HEK293 (cell line): Measurements from ENCODE around the gene RAB11FIP5.
A peak's percentile ranks its signal among the peaks of the same experiment; 100 is the strongest.

Experiments used
- CTCF ChIA-PET: fragments of 350-600 bp; formaldehyde crosslinking; extraction: SDS; loops from one replicate; lab custom pipeline; 2021; ENCODE audit warnings: antibody characterized with exemption; lab: Yijun Ruan, JAX
- POLR2A ChIA-PET: fragments of 300-600 bp; formaldehyde crosslinking; extraction: SDS; loops from one replicate; lab custom pipeline; 2020; ENCODE audit warnings: antibody characterized with exemption, inconsistent platforms; lab: Yijun Ruan, JAX
- H3K27ac ChIP-seq: fragments of 200-500 bp; sonication (Bioruptor generic); 2 replicates; pipeline ENCODE4 v1.5.1; 2014; ENCODE audit warnings: low read depth, low read length, control low read depth, inconsistent platforms; ENCODE audit errors: extremely low read depth
- H3K36me3 ChIP-seq, 2 experiments: fragments of 200-500 bp in 1 of 2; sonication (Bioruptor generic) in 1 of 2; 1 replicate in 1 of 2; 2 replicates in 1 of 2; pipeline ENCODE4 v1.5.1; 2014 to 2017; ENCODE audit warnings: inconsistent platforms in 2 of 2, low read length in 2 of 2; ENCODE audit not compliant: control insufficient read depth in 2 of 2, insufficient read depth in 1 of 2
- H3K4me1 ChIP-seq: fragments of 200-500 bp; sonication (Bioruptor generic); 2 replicates; pipeline ENCODE4 v1.5.1; 2014; ENCODE audit warnings: mild to moderate bottlenecking, low read length, inconsistent platforms; ENCODE audit not compliant: control insufficient read depth, insufficient read depth
- H3K4me3 ChIP-seq: 2 replicates; pipeline ENCODE4 v1.5.1; 2011; ENCODE audit warnings: low read depth, mild to moderate bottlenecking, control low read depth, low read length, moderate library complexity
- H3K9me3 ChIP-seq: fragments of 200-500 bp; sonication (Bioruptor generic); 2 replicates; pipeline ENCODE4 v1.5.1; 2014; ENCODE audit warnings: low read depth, low read length, inconsistent platforms; ENCODE audit not compliant: control insufficient read depth, insufficient read depth
- GLIS1 ChIP-seq: fragments of 450-650 bp; formaldehyde crosslinking; IDR thresholded peaks from 2 replicates; pipeline ENCODE4 v1.5.1; 2016; ENCODE audit warnings: missing biosample characterization, missing genetic modification characterization
- KLF16 ChIP-seq: fragments of 450-650 bp; formaldehyde crosslinking; IDR thresholded peaks from 2 replicates; pipeline ENCODE4 v1.5.1; 2017; ENCODE audit warnings: missing biosample characterization, missing genetic modification characterization
- WT1 ChIP-seq: fragments of 450-650 bp; formaldehyde crosslinking; IDR thresholded peaks from 2 replicates; pipeline ENCODE4 v1.5.1; 2016; ENCODE audit warnings: missing biosample characterization, missing genetic modification characterization
- ZFP37 ChIP-seq: fragments of 450-650 bp; formaldehyde crosslinking; IDR thresholded peaks from 2 replicates; pipeline ENCODE4 v1.5.1; 2016; ENCODE audit warnings: missing biosample characterization, missing genetic modification characterization
- ZNF114 ChIP-seq: fragments of 450-650 bp; formaldehyde crosslinking; IDR thresholded peaks from 2 replicates; pipeline ENCODE4 v1.5.0; 2017; ENCODE audit warnings: missing biosample characterization, missing genetic modification characterization
- ZNF146 ChIP-seq: fragments of 450-650 bp; formaldehyde crosslinking; IDR thresholded peaks from 2 replicates; pipeline ENCODE4 v1.5.1; 2016; ENCODE audit warnings: missing biosample characterization, missing genetic modification characterization
- ZNF174 ChIP-seq: fragments of 450-650 bp; formaldehyde crosslinking; IDR thresholded peaks from 2 replicates; pipeline ENCODE4 v1.5.0; 2017; ENCODE audit warnings: missing biosample characterization, mild to moderate bottlenecking, missing genetic modification characterization
- ZNF280C ChIP-seq: fragments of 450-650 bp; formaldehyde crosslinking; IDR thresholded peaks from 2 replicates; pipeline ENCODE4 v1.5.1; 2016; ENCODE audit warnings: missing biosample characterization, missing genetic modification characterization
- ZNF354C ChIP-seq: fragments of 450-650 bp; formaldehyde crosslinking; IDR thresholded peaks from 2 replicates; pipeline ENCODE4 v1.5.1; 2016; ENCODE audit warnings: missing biosample characterization, missing genetic modification characterization, low read depth, borderline replicate concordance
- ZNF433 ChIP-seq: fragments of 450-650 bp; formaldehyde crosslinking; IDR thresholded peaks from 2 replicates; pipeline ENCODE4 v1.5.1; 2016; ENCODE audit warnings: missing biosample characterization, missing genetic modification characterization, low read depth
- TF ChIP-seq, protein P1 (sequence below): fragments of 450-650 bp; formaldehyde crosslinking; conservative IDR thresholded peaks from 2 replicates; pipeline ENCODE4 v1.5.1; 2016; ENCODE audit warnings: low read depth, missing biosample characterization, missing genetic modification characterization
- TF ChIP-seq, protein P2 (sequence below): fragments of 450-650 bp; formaldehyde crosslinking; IDR thresholded peaks from 2 replicates; pipeline ENCODE4 v1.5.1; 2016; ENCODE audit warnings: missing biosample characterization, missing genetic modification characterization
- TF ChIP-seq, protein P3 (sequence below): fragments of 450-650 bp; formaldehyde crosslinking; IDR thresholded peaks from 2 replicates; pipeline ENCODE4 v1.5.1; 2016; ENCODE audit warnings: missing biosample characterization, missing genetic modification characterization

The RAB11FIP5 gene

DNA sequence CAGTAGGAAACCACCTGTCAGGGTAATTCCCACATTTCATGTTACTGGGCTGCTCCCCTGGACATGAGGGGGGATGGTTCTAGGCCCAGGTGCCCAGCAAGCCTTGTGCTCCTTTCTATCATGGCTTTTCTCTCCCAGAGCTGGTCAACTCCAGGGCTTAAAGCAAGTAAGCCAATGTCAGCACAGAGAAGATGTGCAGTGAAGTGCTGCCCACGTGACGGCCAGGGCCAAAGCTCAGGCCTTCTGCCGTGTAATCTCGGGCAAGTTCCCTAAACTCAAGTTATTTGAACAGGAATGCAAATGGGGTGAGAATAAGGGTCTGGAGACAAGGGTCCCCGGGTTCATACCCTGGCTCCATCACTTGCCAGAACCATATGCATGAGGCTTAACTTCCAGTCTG lies 57.8 kb downstream of the RAB11FIP5 start (continued):
- TF ChIP-seq ZNF280C (tag by site-specific recombination) (no peak), ZFP37 (tag by site-specific recombination) (no peak), GLIS1 (tag by site-specific recombination) (no peak), ZNF174 (tag by site-specific recombination) (no peak)

GRCh38 chr2:73053316-73054114 lies 59.2 kb downstream of the RAB11FIP5 start:
- peaks cover 13 to 26% of the 10 kb centered on the region in 2 experiments; a peak in 2 of 3 replicates for H3K36me3 ChIP-seq
- no peaks in the 10 kb centered on the region for H3K4me1 ChIP-seq
- ChIA-PET POLR2A (no interaction called here), CTCF (no interaction called here)
- TF ChIP-seq GLIS1 (tag by site-specific recombination) (peak; percentile 62), ZNF146 (no peak), KLF16 (tag by site-specific recombination) (no peak), ZNF354C (tag by site-specific recombination) (no peak), ZNF114 (no peak)
- TF ChIP-seq, protein P1, sequence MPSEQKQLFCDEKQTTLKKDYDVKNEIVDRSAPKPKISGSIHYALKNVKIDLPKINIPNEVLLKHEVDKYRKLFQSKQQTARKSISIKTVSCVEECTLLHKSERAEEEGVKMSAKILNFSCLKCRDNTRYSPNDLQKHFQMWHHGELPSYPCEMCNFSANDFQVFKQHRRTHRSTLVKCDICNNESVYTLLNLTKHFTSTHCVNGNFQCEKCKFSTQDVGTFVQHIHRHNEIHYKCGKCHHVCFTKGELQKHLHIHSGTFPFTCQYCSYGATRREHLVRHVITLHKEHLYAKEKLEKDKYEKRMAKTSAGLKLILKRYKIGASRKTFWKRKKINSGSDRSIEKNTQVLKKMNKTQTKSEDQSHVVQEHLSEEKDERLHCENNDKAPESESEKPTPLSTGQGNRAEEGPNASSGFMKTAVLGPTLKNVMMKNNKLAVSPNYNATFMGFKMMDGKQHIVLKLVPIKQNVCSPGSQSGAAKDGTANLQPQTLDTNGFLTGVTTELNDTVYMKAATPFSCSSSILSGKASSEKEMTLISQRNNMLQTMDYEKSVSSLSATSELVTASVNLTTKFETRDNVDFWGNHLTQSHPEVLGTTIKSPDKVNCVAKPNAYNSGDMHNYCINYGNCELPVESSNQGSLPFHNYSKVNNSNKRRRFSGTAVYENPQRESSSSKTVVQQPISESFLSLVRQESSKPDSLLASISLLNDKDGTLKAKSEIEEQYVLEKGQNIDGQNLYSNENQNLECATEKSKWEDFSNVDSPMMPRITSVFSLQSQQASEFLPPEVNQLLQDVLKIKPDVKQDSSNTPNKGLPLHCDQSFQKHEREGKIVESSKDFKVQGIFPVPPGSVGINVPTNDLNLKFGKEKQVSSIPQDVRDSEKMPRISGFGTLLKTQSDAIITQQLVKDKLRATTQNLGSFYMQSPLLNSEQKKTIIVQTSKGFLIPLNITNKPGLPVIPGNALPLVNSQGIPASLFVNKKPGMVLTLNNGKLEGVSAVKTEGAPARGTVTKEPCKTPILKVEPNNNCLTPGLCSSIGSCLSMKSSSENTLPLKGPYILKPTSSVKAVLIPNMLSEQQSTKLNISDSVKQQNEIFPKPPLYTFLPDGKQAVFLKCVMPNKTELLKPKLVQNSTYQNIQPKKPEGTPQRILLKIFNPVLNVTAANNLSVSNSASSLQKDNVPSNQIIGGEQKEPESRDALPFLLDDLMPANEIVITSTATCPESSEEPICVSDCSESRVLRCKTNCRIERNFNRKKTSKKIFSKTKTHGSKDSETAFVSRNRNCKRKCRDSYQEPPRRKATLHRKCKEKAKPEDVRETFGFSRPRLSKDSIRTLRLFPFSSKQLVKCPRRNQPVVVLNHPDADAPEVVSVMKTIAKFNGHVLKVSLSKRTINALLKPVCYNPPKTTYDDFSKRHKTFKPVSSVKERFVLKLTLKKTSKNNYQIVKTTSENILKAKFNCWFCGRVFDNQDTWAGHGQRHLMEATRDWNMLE (tag by site-specific recombination): no peak
- H3K9me3 ChIP-seq: no peaks in the 10 kb centered on the region
- no peak overlapping the region for H3K4me3 ChIP-seq
- H3K27ac ChIP-seq: no peak overlapping the region

- TF ChIP-seq ZNF433: no peak
- TF ChIP-seq, protein P2, sequence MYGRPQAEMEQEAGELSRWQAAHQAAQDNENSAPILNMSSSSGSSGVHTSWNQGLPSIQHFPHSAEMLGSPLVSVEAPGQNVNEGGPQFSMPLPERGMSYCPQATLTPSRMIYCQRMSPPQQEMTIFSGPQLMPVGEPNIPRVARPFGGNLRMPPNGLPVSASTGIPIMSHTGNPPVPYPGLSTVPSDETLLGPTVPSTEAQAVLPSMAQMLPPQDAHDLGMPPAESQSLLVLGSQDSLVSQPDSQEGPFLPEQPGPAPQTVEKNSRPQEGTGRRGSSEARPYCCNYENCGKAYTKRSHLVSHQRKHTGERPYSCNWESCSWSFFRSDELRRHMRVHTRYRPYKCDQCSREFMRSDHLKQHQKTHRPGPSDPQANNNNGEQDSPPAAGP (tag by site-specific recombination): no peak
- TF ChIP-seq WT1 (tag by site-specific recombination): no peak
- TF ChIP-seq, protein P3, sequence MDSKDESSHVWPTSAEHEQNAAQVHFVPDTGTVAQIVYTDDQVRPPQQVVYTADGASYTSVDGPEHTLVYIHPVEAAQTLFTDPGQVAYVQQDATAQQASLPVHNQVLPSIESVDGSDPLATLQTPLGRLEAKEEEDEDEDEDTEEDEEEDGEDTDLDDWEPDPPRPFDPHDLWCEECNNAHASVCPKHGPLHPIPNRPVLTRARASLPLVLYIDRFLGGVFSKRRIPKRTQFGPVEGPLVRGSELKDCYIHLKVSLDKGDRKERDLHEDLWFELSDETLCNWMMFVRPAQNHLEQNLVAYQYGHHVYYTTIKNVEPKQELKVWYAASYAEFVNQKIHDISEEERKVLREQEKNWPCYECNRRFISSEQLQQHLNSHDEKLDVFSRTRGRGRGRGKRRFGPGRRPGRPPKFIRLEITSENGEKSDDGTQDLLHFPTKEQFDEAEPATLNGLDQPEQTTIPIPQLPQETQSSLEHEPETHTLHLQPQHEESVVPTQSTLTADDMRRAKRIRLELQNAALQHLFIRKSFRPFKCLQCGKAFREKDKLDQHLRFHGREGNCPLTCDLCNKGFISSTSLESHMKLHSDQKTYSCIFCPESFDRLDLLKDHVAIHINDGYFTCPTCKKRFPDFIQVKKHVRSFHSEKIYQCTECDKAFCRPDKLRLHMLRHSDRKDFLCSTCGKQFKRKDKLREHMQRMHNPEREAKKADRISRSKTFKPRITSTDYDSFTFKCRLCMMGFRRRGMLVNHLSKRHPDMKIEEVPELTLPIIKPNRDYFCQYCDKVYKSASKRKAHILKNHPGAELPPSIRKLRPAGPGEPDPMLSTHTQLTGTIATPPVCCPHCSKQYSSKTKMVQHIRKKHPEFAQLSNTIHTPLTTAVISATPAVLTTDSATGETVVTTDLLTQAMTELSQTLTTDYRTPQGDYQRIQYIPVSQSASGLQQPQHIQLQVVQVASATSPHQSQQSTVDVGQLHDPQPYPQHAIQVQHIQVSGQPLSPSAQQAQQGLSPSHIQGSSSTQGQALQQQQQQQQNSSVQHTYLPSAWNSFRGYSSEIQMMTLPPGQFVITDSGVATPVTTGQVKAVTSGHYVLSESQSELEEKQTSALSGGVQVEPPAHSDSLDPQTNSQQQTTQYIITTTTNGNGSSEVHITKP (tag by site-specific recombination): peak; percentile 54
- H3K4me1 ChIP-seq: no peaks in the 10 kb centered on the region
- ChIA-PET CTCF (no interaction called here), POLR2A (no interaction called here)
- no peak overlapping the region for H3K4me3 ChIP-seq
- no peaks in the 10 kb centered on the region for H3K9me3 ChIP-seq
- peaks cover 0 to 8% of the 10 kb centered on the region in 2 experiments; a peak in 1 of 3 replicates for H3K36me3 ChIP-seq
- H3K27ac ChIP-seq: no peak overlapping the region
These were observed 62.6 kb downstream of the RAB11FIP5 start for GRCh38 chr2:73050121-73050545.
